CD4-positive, alpha-beta T cell treated with Interferon alpha-2 for 1 hour (primary cell): ENCODE results near the gene ZNF37A.
"Not testable (repeated sequence)": the region's sequence is repeated elsewhere in the genome, so short reads cannot be mapped to it uniquely, and the experiment has no call there.

Experiments used
- DNase-seq, 2 donors: peaks; one replicate each; pipeline ENCODE4 v3.0.0-alpha.2; 2020 to 2022

The ZNF37A gene

GRCh38 chr10:38094158-38094926 is at the start of gene ZNF37A:
Gene ZNF37A (plus strand): TSS chr10:38094337. CDS start chr10:38096618, 2,281 bp downstream.
- DNase-seq, result peak; percentile 89 to 92

GRCh38 chr10:38045129-38045528 is 49.0 kb upstream of the ZNF37A start:
- DNase-seq, result no peak

DNA sequence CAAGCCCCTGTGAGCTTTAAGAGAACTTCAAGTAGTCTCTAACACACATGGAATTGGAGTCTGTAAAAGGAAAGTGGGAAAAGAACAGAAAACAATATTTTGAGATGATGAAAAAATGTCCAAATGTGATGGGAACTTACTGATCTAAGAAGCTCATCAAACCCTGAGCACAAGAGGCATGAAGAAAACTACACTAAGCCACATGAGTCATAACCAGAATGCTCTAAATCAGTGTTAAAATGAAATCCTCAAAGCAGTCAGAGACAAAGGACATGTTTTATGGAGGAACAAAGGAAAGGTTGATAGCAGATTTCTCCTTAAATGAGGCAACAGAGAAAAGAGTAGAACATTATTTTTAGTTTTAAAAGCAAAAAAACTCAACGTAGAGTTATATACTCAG is 46.5 kb upstream of the ZNF37A start:
- no peak for DNase-seq

GRCh38 chr10:38050212-38050611 is 43.9 kb upstream of the ZNF37A start:
- DNase-seq, result no peak

DNA sequence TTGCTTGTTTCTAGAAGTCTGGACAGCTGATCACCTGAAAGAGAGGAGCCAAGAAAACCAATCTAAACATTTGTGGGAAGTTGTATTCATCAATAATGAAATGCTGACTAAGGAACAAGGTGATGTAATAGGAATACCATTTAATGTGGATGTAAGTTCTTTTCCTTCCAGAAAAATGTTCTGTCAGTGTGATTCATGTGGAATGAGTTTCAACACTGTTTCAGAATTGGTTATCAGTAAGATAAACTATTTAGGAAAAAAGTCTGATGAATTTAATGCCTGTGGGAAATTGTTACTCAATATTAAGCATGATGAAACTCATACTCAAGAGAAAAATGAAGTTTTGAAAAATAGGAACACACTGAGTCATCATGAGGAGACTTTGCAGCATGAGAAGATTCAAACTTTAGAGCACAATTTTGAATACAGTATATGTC is 39.8 kb upstream of the ZNF37A start:
- no peak for DNase-seq

DNA sequence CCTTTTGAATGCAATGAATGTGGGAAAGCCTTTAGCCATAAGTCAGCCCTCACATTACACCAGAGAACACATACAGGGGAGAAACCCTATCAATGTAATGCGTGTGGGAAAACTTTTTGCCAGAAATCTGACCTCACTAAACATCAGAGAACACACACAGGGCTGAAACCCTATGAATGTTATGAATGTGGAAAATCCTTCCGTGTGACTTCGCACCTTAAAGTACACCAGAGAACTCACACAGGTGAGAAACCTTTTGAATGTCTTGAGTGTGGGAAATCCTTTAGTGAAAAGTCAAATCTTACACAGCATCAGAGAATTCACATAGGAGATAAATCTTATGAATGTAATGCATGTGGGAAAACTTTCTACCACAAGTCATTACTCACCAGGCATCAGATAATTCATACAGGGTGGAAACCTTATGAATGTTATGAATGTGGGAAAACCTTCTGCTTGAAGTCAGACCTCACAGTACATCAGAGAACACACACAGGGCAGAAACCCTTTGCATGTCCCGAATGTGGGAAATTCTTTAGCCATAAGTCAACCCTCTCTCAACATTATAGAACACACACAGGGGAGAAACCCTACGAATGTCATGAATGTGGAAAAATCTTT is 38.8 kb upstream of the ZNF37A start:
- not testable (repeated sequence) for DNase-seq

DNA sequence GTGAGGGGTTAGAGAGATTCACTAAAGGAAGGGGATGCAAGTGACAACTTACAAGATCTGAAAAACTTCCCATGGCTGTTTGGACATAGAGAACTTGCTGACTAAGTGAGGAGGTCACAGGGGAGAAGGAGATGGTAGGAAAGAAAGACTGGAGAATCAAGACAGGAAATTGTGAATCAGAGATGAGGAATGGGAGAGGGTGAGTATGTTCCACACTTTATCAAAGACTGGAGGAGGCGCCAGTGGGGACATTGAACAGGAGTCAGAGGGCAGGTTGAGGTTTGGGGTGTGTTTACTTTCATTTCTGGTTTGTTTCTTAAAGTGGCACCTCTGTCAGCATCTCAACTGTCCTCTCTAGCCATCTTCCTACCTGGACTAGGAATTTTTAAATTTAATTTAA is 24.5 kb upstream of the ZNF37A start:
- DNase-seq, result not testable (repeated sequence)

- no peak for DNase-seq
Measured at GRCh38 chr10:38070501-38070900, 23.6 kb upstream of the ZNF37A start.

GRCh38 chr10:38072552-38072951 is 21.6 kb upstream of the ZNF37A start:
- no peak for DNase-seq

DNA sequence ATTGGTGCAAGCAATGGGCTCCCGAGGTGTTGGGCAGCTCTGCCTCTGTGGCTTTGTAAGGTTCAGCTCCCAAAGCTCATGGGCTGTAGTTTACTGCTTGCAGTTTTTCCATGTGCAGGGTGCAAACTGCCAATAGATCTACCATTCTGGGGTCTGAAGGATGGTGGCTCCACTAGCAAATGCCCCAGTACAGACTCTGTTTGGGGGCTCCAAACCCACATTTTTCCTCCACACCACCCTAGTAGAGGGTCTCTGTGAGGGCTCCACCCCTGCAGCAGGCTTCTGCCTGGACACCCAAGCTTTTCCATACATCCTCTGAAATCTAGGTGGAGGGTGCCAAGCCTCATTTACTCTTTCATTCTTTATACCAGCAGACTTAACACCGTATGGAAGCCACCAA is 17.4 kb upstream of the ZNF37A start:
- no peak for DNase-seq

GRCh38 chr10:38093318-38093717 is 819 bp upstream of the ZNF37A start:
- not testable (repeated sequence) for DNase-seq

DNA sequence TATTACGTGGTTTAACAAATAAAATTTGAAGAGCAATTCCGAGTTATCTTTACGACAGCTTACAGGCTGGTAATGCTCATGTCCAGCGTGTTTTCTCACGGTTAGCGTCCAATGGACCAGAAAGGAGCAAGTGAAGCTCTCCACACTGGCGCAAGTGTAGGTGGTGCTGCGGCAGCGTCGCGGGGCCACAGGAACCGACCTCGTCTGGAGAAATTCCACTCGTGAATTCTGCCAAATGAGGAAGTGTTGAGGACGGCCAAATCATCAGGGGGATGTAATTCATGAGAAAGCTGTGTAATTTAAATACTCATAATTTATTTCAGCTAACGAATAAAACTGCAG is 350 bp upstream of the ZNF37A start:
- no peak for DNase-seq

- DNase-seq, result no peak
Measured at GRCh38 chr10:38094927-38095574, 914 bp downstream of the ZNF37A start.

- DNase-seq, result no peak
Measured at GRCh38 chr10:38102880-38103279, 8.7 kb downstream of the ZNF37A start.

DNA sequence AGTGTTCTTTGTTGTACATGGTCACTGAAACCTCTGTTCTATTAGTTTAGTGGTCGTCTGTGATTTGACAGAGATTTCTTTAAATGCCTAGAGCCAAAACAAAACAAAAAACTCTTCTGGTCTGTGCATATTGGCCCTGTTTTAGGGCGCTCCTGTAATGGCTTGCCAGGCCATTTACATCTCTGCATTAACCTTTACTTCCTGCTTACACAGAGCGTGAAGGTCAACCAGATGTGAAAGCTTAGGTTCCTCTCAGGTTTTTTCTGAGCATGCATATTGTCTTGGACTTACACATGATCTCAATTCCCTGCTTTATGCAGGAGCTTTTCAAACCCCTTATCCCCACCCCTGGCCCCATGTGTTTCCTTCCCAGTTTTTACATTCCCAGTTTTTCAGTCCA is 9.6 kb downstream of the ZNF37A start:
- DNase-seq, result no peak

GRCh38 chr10:38112159-38112558 is 18.0 kb downstream of the ZNF37A start:
- no peak for DNase-seq

GRCh38 chr10:38118072-38118807 is 24.1 kb downstream of the ZNF37A start:
- no peak for DNase-seq

GRCh38 chr10:38119038-38119437 is 24.9 kb downstream of the ZNF37A start:
- DNase-seq, result no peak

DNA sequence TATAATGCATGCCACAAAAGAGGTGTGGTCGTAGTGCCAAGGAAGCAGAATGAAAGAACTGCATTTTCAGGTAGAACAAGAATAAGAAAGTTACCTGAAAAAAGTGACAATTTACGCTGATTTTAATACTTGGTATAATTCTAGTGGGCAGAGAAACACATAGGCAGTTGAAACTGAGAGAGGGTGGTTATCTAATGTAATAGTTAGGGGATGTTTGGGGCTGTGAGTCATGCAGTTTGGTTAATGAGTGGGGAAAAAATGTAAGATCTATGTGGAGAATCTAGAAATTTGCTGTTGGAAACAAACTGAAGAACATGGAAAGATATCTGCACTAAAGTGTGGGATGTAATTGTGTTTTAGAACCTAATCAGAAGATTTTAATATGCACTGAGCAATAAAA is 33.7 kb downstream of the ZNF37A start:
- no peak for DNase-seq

DNA sequence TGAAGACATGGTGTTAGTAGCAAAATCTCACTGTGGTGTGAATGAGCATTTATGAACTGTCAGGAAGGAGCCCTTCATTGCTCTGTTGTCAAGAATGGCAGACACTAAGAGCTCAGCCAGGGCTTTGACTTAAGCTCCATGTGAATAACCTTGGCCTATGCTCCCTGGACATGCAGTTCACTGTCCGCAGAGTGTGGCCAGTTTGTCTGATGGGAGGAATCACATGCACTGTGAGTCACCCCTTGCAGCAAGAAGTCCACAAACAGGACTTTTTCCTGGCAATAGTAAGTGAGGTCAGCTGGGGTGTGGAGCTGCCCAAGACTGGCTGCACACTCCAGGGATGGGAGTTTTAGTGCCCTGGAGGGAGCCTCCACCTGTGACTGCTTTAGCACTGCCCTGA is 49.5 kb downstream of the ZNF37A start:
- no peak for DNase-seq

DNA sequence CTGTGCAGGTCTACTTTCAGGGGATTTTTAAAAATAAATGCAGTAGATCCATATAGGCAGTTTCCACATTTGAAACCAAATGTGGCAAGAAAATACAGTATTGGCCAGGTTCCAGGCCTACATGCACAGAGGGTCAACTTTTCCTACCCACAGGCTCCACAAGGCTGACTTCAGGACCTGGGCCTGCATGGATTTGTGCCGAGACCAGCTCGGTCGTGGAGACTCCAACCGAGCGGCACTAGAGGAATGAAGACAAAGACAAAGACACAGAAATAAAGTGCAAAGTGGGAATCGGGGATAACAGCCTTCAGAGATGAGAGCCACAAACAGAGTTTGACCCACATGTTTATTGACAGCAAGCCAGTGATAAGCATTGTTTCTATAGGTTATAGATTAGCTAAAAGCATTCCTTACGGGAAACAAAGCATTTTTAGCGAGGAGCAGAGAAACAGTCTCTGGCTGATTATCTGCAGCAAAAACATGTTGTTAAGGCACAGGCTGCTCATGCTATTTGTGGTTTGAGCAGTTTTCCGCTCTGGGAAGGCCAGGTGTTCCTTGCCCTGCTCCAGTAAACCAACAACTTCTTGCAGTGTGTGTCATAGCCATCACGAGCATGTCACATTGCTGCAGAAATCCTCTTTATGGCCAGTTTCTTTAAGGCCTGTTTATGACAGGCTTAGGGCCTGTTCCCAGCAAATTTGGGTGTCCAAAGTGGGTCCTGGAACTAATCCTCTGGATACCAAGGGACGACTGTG is 52.6 kb downstream of the ZNF37A start:
- DNase-seq, result no peak

GRCh38 chr10:38147686-38148085 is 53.5 kb downstream of the ZNF37A start:
- DNase-seq, result no peak
